Suprapubic skin (tissue), 4 donors: Measurements from ENCODE around the gene KIAA1328. TPM values are rescaled to one million over a fixed set of nuclear protein-coding genes. Genes with fewer than 3 reads are reported as not detected.

ENCODE experiments used
- DNase-seq, 2 donors: peaks; one replicate each; pipeline ENCODE4 v3.0.0-alpha.2; 2019; ENCODE audit warnings: low spot score in 2 of 2
- H3K27ac ChIP-seq: fragments of 200-600 bp; sonication (generic); one replicate; pipeline ENCODE4 v1.5.1; 2019
- H3K27me3 ChIP-seq: fragments of 200-600 bp; sonication (generic); one replicate; pipeline ENCODE4 v1.5.1; 2019
- H3K36me3 ChIP-seq: fragments of 200-600 bp; sonication (generic); one replicate; pipeline ENCODE4 v1.5.1; 2019
- H3K4me1 ChIP-seq: fragments of 200-600 bp; sonication (generic); one replicate; pipeline ENCODE4 v1.5.1; 2019
- H3K4me3 ChIP-seq: fragments of 200-600 bp; sonication (generic); one replicate; pipeline ENCODE4 v1.5.1; 2019; ENCODE audit warnings: mild to moderate bottlenecking
- H3K9me3 ChIP-seq: fragments of 200-600 bp; sonication (generic); one replicate; pipeline ENCODE4 v1.5.1; 2019
- EP300 ChIP-seq: sonication (generic); formaldehyde crosslinking; IDR thresholded peaks from one replicate; pipeline ENCODE4 v1.6.1; 2017; ENCODE audit warnings: antibody characterized with exemption
- POLR2A ChIP-seq, 2 donors: fragments of 450-650 bp; IDR thresholded peaks; one replicate each; pipeline ENCODE4 v1.6.1; 2017; ENCODE audit warnings: antibody characterized with exemption in 2 of 2, mild to moderate bottlenecking in 2 of 2, moderate library complexity in 2 of 2
- POLR2AphosphoS5 ChIP-seq, 3 donors: sonication (generic); formaldehyde crosslinking; IDR thresholded peaks; one replicate each; pipeline ENCODE4 v1.6.1; 2017; ENCODE audit warnings: antibody characterized with exemption in 3 of 3
- WGBS: methylation state at CpG from one replicate; pipeline ENCODE4 v1.1.5; 2018; 5-methylcytosine and 5-hydroxymethylcytosine counted together
- total RNA-seq, 4 donors: library from RNA; depleted of rRNA; stranded (reverse); fragments of >200 nt; gene quantifications; one replicate each; pipeline ENCODE4 v1.1.0, GENCODE V29; 2016
- TF ChIP-seq, protein P1 (sequence below), 2 donors: fragments of 200-600 bp in 1 of 2; fragments of 450-650 bp in 1 of 2; sonication (generic) in 1 of 2; IDR thresholded peaks; one replicate each; pipeline ENCODE4 v1.5.1; 2016 to 2019; ENCODE audit warnings: antibody characterized with exemption in 2 of 2, mild to moderate bottlenecking in 1 of 2, moderate library complexity in 1 of 2

Gene KIAA1328
- total RNA-seq, 4 donors from 2014 or later, result 14.5 to 55.7 (median 21.6) TPM

GRCh38 chr18:37265382-37265781 is 436.5 kb downstream of the KIAA1328 start:
- 57% methylated on average over 1 of the region's 2 CpGs for WGBS
- H3K4me3 ChIP-seq, result no peak overlapping the region
- no peaks in the 10 kb centered on the region for H3K9me3 ChIP-seq
- no peaks in the 10 kb centered on the region for H3K4me1 ChIP-seq
- no peak for TF ChIP-seq POLR2AphosphoS5 (IDR thresholded peaks at IDR 0.05)
- TF ChIP-seq, protein P1, sequence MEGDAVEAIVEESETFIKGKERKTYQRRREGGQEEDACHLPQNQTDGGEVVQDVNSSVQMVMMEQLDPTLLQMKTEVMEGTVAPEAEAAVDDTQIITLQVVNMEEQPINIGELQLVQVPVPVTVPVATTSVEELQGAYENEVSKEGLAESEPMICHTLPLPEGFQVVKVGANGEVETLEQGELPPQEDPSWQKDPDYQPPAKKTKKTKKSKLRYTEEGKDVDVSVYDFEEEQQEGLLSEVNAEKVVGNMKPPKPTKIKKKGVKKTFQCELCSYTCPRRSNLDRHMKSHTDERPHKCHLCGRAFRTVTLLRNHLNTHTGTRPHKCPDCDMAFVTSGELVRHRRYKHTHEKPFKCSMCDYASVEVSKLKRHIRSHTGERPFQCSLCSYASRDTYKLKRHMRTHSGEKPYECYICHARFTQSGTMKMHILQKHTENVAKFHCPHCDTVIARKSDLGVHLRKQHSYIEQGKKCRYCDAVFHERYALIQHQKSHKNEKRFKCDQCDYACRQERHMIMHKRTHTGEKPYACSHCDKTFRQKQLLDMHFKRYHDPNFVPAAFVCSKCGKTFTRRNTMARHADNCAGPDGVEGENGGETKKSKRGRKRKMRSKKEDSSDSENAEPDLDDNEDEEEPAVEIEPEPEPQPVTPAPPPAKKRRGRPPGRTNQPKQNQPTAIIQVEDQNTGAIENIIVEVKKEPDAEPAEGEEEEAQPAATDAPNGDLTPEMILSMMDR (IDR thresholded peaks at IDR 0.05), result no peak
- TF ChIP-seq POLR2A (IDR thresholded peaks at IDR 0.05), result no peak
- TF ChIP-seq EP300, result no peak
- DNase-seq, result no peak
- H3K36me3 ChIP-seq, result no peaks in the 10 kb centered on the region
- peaks cover 28% of the 10 kb centered on the region for H3K27me3 ChIP-seq
- H3K27ac ChIP-seq, result no peak overlapping the region

DNA sequence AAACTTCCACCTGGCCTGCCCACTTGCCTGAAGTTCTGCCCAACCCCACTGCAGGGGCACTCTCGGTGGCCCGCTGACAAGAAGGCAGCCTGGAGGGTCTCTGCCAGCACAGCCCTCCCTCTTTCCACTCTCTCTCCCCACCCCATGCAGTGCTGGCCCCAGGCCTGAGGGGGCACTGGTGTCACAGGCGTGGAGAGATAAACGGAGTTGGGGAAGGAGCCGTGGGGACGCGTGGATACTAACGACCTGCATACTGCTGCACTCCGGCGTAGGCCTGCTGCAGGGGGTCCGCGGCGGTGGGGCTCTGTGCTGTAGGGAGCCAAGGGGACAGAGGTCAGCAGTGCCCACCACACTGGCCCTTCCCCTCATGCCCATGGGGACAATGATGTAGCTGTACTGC is 437.4 kb downstream of the KIAA1328 start:
- Histone ChIP-seq H3K4me3 (no peak overlapping the region), H3K27me3 (peaks cover 21% of the 10 kb centered on the region), H3K36me3 (no peaks in the 10 kb centered on the region), H3K9me3 (no peaks in the 10 kb centered on the region), H3K27ac (no peak overlapping the region), H3K4me1 (no peaks in the 10 kb centered on the region)
- 36% methylated on average over 12 of the region's 13 CpGs for WGBS
- DNase-seq, result no peak
- TF ChIP-seq, protein P1 (IDR thresholded peaks at IDR 0.05), result no peak
- TF ChIP-seq EP300 (no peak), POLR2AphosphoS5 (IDR thresholded peaks at IDR 0.05) (no peak), POLR2A (IDR thresholded peaks at IDR 0.05) (no peak)

GRCh38 chr18:37270038-37270665 is 441.2 kb downstream of the KIAA1328 start:
- H3K4me1 ChIP-seq, result no peaks in the 10 kb centered on the region
- H3K4me3 ChIP-seq, result no peak overlapping the region
- no peaks in the 10 kb centered on the region for H3K36me3 ChIP-seq
- DNase-seq, result no peak
- H3K27ac ChIP-seq, result no peak overlapping the region
- WGBS, result 27% methylated on average over 8 of the region's 8 CpGs
- H3K27me3 ChIP-seq, result peaks cover 43% of the 10 kb centered on the region
- H3K9me3 ChIP-seq, result no peaks in the 10 kb centered on the region
- TF ChIP-seq, protein P1 (IDR thresholded peaks at IDR 0.05), result no peak

- no peak for DNase-seq
- H3K4me3 ChIP-seq, result no peak overlapping the region
- no peaks in the 10 kb centered on the region for H3K9me3 ChIP-seq
- 91% methylated on average over 7 of the region's 7 CpGs for WGBS
- TF ChIP-seq EP300 (no peak), POLR2AphosphoS5 (IDR thresholded peaks at IDR 0.05) (no peak), POLR2A (IDR thresholded peaks at IDR 0.05) (no peak)
- TF ChIP-seq, protein P1 (IDR thresholded peaks at IDR 0.05), result no peak
- no peak overlapping the region for H3K27ac ChIP-seq
- no peaks in the 10 kb centered on the region for H3K36me3 ChIP-seq
- no peaks in the 10 kb centered on the region for H3K4me1 ChIP-seq
- H3K27me3 ChIP-seq, result peaks cover 48% of the 10 kb centered on the region
Measured at GRCh38 chr18:37270666-37271052, 441.7 kb downstream of the KIAA1328 start.

- H3K4me1 ChIP-seq, result no peaks in the 10 kb centered on the region
- H3K27ac ChIP-seq, result no peak overlapping the region
- no peak for TF ChIP-seq POLR2AphosphoS5 (IDR thresholded peaks at IDR 0.05)
- no peak for TF ChIP-seq EP300
- TF ChIP-seq POLR2A (IDR thresholded peaks at IDR 0.05), result no peak
- TF ChIP-seq, protein P1 (IDR thresholded peaks at IDR 0.05), result no peak
- no peak for DNase-seq
- 41% methylated on average over 2 of the region's 2 CpGs for WGBS
- no peaks in the 10 kb centered on the region for H3K9me3 ChIP-seq
- peaks cover 48% of the 10 kb centered on the region for H3K27me3 ChIP-seq
- no peak overlapping the region for H3K4me3 ChIP-seq
- H3K36me3 ChIP-seq, result no peaks in the 10 kb centered on the region
Measured at GRCh38 chr18:37272226-37272625, 443.3 kb downstream of the KIAA1328 start.
